Peyer's patch (tissue), 4 donors: Measurements from ENCODE around the gene KMT2B. TPM values are rescaled to one million over a fixed set of nuclear protein-coding genes. Genes with fewer than 3 reads are reported as not detected.

Source experiments
- DNase-seq, 3 donors: peaks; one replicate each; pipeline ENCODE4 v3.0.0-alpha.2; 2017 to 2019
- H3K27ac ChIP-seq, 4 donors: fragments of 200-600 bp; sonication (generic); one replicate each; pipeline ENCODE4 v1.5.1; 2016 to 2019
- H3K27me3 ChIP-seq, 2 donors: fragments of 200-600 bp; sonication (generic); one replicate each; pipeline ENCODE4 v1.5.1; 2019
- H3K36me3 ChIP-seq, 3 donors: fragments of 200-600 bp; sonication (generic); one replicate each; pipeline ENCODE4 v1.5.1; 2016 to 2019
- H3K4me1 ChIP-seq, 4 donors: fragments of 200-600 bp; sonication (generic); one replicate each; pipeline ENCODE4 v1.5.1; 2016 to 2019
- H3K4me3 ChIP-seq, 4 donors: fragments of 200-600 bp; sonication (generic); 1 replicate in 3 of 4; 2 replicates in 1 of 4; pipeline ENCODE4 v1.5.1; 2016 to 2019; ENCODE audit warnings: mild to moderate bottlenecking in 1 of 4
- H3K9me3 ChIP-seq, 4 donors: fragments of 200-600 bp; sonication (generic); one replicate each; pipeline ENCODE4 v1.5.1; 2016 to 2019; ENCODE audit warnings: mild to moderate bottlenecking in 1 of 4
- CTCF ChIP-seq, 6 experiments: fragments of 450-650 bp in 4 of 6; fragments of 200-600 bp in 2 of 6; sonication (generic) in 1 of 6; IDR thresholded peaks; one replicate each; pipeline ENCODE4 v1.5.1; 2017 to 2019; ENCODE audit warnings: antibody characterized with exemption in 6 of 6, mild to moderate bottlenecking in 3 of 6, moderate library complexity in 1 of 6
- POLR2A ChIP-seq, 2 donors: fragments of 450-650 bp; IDR thresholded peaks; one replicate each; pipeline ENCODE4 v1.5.1; 2017; ENCODE audit warnings: antibody characterized with exemption in 2 of 2, mild to moderate bottlenecking in 2 of 2, moderate library complexity in 2 of 2
- total RNA-seq, 4 donors: library from RNA; depleted of rRNA; stranded (reverse); fragments of >200 nt; gene quantifications; one replicate each; pipeline ENCODE4 v1.1.0, GENCODE V29; 2016

KMT2B gene
- total RNA-seq, 4 donors from 2014 or later, result 27.8 to 62.6 (median 41.9) TPM

GRCh38 chr19:35746531-35746930, 28.7 kb downstream of the KMT2B start:
- Histone ChIP-seq H3K4me1 (peaks cover 3 to 37% (median 24%) of the 10 kb centered on the region in 4 donors), H3K27ac (no peak overlapping the region)
- no peak for TF ChIP-seq POLR2A (IDR thresholded peaks at IDR 0.05)
- TF ChIP-seq CTCF (IDR thresholded peaks at IDR 0.05), result no peak

DNA sequence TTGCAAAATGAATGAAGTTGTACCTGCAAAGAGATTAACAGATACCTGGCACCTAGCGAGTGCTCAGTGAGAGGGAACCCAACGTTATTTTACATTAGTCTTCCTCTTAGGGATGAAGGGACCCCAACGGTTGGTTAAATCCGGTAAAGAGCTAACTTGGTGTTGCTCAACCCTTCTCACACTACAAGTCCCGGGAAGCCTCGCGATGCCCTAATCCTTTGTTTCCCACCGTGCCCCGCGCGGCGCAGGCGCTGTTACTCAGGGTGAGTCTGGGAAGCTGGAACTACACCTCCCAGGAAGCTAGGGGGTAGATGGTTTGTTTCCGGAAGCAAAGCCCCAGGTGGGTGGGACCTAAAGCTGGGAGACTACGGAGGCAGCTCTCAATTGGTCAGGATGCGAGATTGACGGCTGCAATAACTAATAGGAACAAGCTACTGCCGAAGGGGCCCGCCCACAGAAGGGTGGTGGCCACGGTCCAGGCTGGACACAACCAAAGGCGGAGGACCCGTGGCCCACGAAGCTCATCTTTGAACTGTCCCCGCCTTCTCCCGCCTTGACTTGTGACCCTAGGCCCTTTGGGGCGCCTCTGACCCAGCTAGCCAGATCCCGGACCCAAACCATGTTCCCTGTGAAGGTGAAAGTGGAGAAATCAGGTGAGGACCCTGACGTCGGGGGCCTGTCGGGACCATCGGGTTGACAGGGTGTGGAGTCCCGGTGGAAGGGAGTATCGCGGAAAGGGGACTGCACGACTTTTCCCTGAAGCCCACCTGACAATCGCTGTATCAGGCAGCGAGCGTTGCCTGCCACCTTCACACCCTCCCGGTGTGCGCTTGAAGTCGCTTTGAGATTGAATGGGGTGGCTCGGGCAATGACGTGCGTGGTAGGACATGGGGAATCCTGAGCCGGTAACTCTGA, 30.6 kb downstream of the KMT2B start, which contains the start of gene LIN37:
Gene LIN37, plus strand, starts transcription at position 471 of the 915 bp plus-strand sequence. Its CDS starts 149 bp downstream, at position 620.
- Histone ChIP-seq H3K4me3 (peak within 1 kb of the TSS; percentile 69 to 96 (median 86)), H3K27me3 (no peaks in the 10 kb centered on the region), H3K36me3 (peaks cover 0 to 16% (median 0%) of the 10 kb centered on the region in 3 donors), H3K9me3 (no peaks in the 10 kb centered on the region), H3K4me1 (peaks cover 3 to 37% (median 19%) of the 10 kb centered on the region in 4 donors), H3K27ac (peak within 1 kb of the TSS; percentile 78 to 89 (median 82))
- TF ChIP-seq CTCF (IDR thresholded peaks at IDR 0.05), result peak in 5 of 6 experiments; percentile 11 to 52 (median 43)
- TF ChIP-seq POLR2A (IDR thresholded peaks at IDR 0.05), result peak; percentile 68 to 87
- DNase-seq, result peak; percentile 97 to 100 (median 100)

More at GRCh38 chr19:35746531-35746930, 28.7 kb downstream of the KMT2B start:
- Histone ChIP-seq H3K36me3 (peaks cover 0 to 5% (median 0%) of the 10 kb centered on the region in 3 donors), H3K9me3 (no peaks in the 10 kb centered on the region), H3K27me3 (no peaks in the 10 kb centered on the region), H3K4me3 (peak overlapping the region in 2 of 4 donors; percentile 63 to 80)
- no peak for DNase-seq

GRCh38 chr19:35750167-35750566, 32.4 kb downstream of the KMT2B start:
- H3K27ac ChIP-seq, result no peak overlapping the region
- H3K27me3 ChIP-seq, result no peaks in the 10 kb centered on the region
- H3K9me3 ChIP-seq, result no peaks in the 10 kb centered on the region
- H3K4me1 ChIP-seq, result peaks cover 3 to 34% (median 15%) of the 10 kb centered on the region in 4 donors
- peaks cover 0 to 27% (median 0%) of the 10 kb centered on the region in 3 donors for H3K36me3 ChIP-seq
- DNase-seq, result no peak
- TF ChIP-seq CTCF (IDR thresholded peaks at IDR 0.05) (no peak), POLR2A (IDR thresholded peaks at IDR 0.05) (no peak)
- no peak overlapping the region for H3K4me3 ChIP-seq

DNA sequence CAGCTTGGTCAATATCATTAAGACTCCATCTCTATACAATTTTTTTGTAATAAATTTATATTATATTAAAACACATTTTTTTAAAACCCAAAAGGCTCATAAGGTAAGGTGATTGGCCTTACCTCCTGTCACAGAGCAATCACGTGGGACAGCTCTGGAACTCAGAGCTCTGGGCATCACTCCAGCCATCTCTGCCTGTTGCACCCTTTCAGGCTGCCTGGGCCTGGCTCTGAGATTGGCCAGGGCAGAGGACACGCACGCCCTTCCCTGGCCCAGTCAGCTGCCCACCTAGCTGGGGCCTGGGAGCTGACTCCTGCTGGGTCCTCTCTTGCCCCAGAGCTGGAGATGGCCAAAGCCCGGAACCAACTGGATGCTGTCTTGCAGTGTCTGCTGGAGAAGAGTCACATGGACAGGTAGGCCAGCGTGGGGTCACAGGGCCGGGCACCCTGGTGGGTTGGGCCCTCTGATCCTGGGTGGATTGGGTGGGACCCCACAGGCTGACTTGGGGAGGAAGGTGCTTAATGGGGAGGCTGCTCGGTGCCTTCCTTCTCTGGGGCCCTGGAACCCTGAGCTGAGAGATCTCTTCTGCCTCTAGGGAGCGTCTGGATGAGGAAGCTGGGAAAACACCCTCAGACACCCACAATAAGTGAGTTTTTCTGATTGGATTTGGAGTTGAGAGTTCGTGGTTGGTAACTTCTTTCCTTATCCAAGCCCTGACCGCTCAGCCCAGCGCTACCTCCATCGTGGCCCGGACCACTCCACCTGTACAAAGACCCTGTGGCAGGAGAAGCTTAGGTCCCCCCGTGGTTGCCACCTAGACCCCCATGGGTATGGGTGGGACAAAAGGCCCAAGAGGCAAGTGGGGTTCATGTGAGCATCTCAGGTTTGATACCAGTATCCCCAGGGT, 34.3 kb downstream of the KMT2B start:
- DNase-seq, result no peak
- Histone ChIP-seq H3K4me1 (peaks cover 4 to 43% (median 10%) of the 10 kb centered on the region in 4 donors), H3K4me3 (no peak overlapping the region), H3K27ac (no peak overlapping the region), H3K27me3 (no peaks in the 10 kb centered on the region), H3K9me3 (no peaks in the 10 kb centered on the region), H3K36me3 (peaks cover 0 to 27% (median 0%) of the 10 kb centered on the region in 3 donors)
- TF ChIP-seq CTCF (IDR thresholded peaks at IDR 0.05) (no peak), POLR2A (IDR thresholded peaks at IDR 0.05) (no peak)

GRCh38 chr19:35752746-35753350, 35.0 kb downstream of the KMT2B start:
- peaks cover 0 to 27% (median 0%) of the 10 kb centered on the region in 3 donors for H3K36me3 ChIP-seq
- H3K4me1 ChIP-seq, result peaks cover 7 to 45% (median 14%) of the 10 kb centered on the region in 4 donors
- no peaks in the 10 kb centered on the region for H3K9me3 ChIP-seq
- no peak for DNase-seq
- H3K27ac ChIP-seq, result no peak overlapping the region
- H3K27me3 ChIP-seq, result no peaks in the 10 kb centered on the region
- TF ChIP-seq POLR2A (IDR thresholded peaks at IDR 0.05) (no peak), CTCF (IDR thresholded peaks at IDR 0.05) (no peak)
- H3K4me3 ChIP-seq, result no peak overlapping the region
